HUES64 (cell line): ENCODE measurements around the gene SCAMP5.

Experiments
- H3K27ac ChIP-seq: 2 replicates; pipeline ENCODE4 v1.7.0; 2013; ENCODE audit warnings: low read depth, low read length, inconsistent platforms
- H3K27me3 ChIP-seq: 2 replicates; pipeline ENCODE4 v1.6.1; 2013; ENCODE audit warnings: mild to moderate bottlenecking, low read length; ENCODE audit not compliant: insufficient read depth
- H3K36me3 ChIP-seq: 2 replicates; pipeline ENCODE4 v1.6.1; 2013; ENCODE audit warnings: mild to moderate bottlenecking, low read length; ENCODE audit not compliant: insufficient read depth
- H3K4me1 ChIP-seq: 2 replicates; pipeline ENCODE4 v1.6.1; 2013; ENCODE audit warnings: mild to moderate bottlenecking, low read length, moderate library complexity; ENCODE audit not compliant: insufficient read depth
- H3K4me3 ChIP-seq: 2 replicates; pipeline ENCODE4 v1.5.1; 2013; ENCODE audit warnings: mild to moderate bottlenecking, low read length, moderate library complexity
- H3K9ac ChIP-seq: 2 replicates; pipeline ENCODE4 v1.6.1; 2013; ENCODE audit warnings: mild to moderate bottlenecking, low read depth, low read length
- H3K9me3 ChIP-seq: 2 replicates; pipeline ENCODE4 v1.6.1; 2013; ENCODE audit warnings: low read depth, low read length; ENCODE audit not compliant: insufficient read depth
- WGBS: fragments of 150-250, 120-280 bp; methylation state at CpG from one replicate; pipeline ENCODE4 v1.1.7; 2013; ENCODE audit warnings: missing lambda C conversion rate; 5-methylcytosine and 5-hydroxymethylcytosine counted together

Gene SCAMP5

DNA sequence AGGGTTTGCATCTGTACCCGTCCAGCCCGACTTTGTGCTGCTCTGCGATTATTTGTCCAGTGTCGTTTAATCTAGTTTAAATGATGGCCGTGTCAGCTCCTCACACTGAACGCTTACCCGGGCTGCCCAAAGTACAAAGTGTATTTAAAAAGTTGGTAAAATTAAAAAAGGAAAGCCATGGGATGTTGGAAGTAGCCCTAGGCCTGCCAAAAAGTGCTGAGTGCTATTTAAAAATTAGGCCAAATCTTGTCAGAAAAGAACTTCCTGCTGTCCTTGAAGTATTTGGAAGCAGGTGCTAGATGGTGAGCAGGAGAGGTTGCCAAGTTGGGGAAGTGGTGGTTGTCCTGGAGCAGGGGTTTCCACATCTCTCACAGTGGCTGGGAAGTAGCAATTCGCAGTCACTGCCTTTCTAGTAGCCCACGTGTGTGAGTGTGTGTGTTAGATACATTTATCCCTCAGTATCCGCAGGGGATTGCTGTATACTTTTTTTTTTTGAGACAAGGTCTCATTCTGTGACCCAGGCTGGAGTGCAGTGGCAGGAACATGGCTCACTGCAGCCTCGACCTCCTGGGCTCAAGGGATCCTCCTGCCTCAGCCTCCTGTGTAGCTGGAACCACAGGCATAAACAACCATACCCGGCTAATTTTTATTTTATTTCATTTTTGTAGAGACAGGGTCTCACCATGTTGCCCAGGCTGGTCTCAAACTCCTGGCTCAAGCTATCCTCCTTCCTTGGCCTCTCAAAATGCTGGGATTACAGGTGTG is 28.7 kb downstream of the SCAMP5 start:
- H3K9me3 ChIP-seq, result no peaks in the 10 kb centered on the region
- no peaks in the 10 kb centered on the region for H3K27me3 ChIP-seq
- peak overlapping the region; percentile 76 for H3K27ac ChIP-seq
- no peaks in the 10 kb centered on the region; the same call in 1 of the 2 replicates for H3K4me1 ChIP-seq
- peak overlapping the region; percentile 99 for H3K4me3 ChIP-seq
- peak overlapping the region; percentile 100 for H3K9ac ChIP-seq
- WGBS, result 28% methylated on average over 12 of the region's 12 CpGs
- H3K36me3 ChIP-seq, result peaks cover 9% of the 10 kb centered on the region; the same call in 1 of the 2 replicates

DNA sequence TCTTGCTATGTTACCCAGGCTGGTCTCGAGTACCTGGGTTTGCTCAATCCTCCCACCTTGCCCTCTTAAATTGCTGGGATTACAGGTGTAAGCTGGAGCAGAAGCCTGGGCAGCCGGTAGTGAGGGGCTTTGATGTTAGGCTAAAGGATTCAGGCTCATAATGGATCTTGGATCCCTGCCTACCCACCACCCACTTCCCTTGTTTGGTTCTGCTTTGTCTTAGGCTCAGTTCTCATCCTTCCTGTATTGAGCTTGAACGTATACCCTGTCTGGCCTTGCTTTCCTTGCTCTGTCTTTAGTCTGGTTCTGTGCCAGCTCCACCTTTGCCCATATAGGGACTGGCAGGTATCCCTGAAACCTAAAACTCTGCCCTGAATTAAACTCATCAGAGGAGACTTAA is 29.7 kb downstream of the SCAMP5 start:
- WGBS, result 96% methylated on average over 3 of the region's 3 CpGs
- Histone ChIP-seq H3K9ac (0 out of 2 replicates have a peak overlapping the region, but pooled peaks have one; percentile 37), H3K4me1 (peaks cover 7% of the 10 kb centered on the region; the same call in 1 of the 2 replicates), H3K27me3 (no peaks in the 10 kb centered on the region), H3K36me3 (peaks cover 9% of the 10 kb centered on the region; the same call in 1 of the 2 replicates), H3K27ac (no peak overlapping the region), H3K9me3 (no peaks in the 10 kb centered on the region), H3K4me3 (no peak overlapping the region)

DNA sequence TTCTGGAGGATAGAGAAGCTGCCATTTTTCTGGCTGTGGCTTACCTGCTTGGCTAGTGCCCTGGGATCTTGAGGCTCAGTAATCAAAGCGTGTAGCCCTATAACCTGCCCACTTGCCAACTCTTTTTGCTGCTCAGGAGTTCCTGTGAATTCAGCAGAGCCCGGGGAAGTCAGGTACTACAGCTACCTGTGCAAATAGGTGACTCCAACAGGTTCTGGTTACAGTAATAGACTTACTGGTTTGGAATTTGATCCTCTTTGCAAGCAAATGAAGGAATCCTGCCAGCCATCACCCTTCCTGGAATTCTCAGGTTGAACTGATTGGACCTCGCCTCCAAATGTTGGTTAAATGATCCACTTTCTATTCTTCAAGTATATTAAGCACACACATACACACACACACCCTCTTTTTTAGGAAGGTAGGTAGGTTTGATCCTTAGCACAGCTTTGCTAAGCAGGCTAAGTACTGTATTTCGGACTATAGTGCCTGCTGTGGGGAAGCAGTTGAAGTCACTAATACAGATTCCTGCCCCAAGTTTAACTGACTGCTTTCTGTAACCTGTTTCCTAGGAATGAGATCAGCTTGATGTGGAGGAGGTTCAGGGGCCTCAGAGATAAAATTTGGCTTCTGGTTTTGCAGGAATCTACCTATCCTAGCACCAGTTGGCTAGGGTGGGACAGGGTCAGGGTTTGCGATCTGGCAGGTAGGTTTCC is 30.3 kb downstream of the SCAMP5 start:
- H3K27ac ChIP-seq, result no peak overlapping the region
- 93% methylated on average over 5 of the region's 5 CpGs for WGBS
- H3K9ac ChIP-seq, result no peak overlapping the region
- H3K27me3 ChIP-seq, result no peaks in the 10 kb centered on the region
- H3K4me1 ChIP-seq, result peaks cover 7% of the 10 kb centered on the region; the same call in 1 of the 2 replicates
- peaks cover 12% of the 10 kb centered on the region for H3K36me3 ChIP-seq
- H3K9me3 ChIP-seq, result no peaks in the 10 kb centered on the region
- no peak overlapping the region for H3K4me3 ChIP-seq

DNA sequence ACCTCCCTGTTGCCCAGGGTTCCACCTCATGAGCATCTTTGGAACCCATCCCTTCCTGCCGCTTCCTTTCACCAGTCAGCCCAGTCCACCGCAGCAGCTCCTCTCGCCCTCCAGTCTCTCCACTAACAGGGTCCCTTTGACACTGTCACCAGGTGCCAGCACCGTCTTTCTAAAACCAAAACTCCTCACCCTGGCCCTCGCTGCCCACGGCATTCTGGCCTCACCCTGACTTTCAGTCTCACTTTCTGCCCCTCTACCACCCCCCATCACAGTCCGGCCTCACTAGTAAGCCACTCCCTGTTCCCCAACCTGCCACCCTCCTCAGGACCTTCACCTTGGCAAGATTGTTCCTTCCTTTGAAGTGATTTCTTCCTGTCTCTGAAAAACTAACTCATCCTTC is 32.2 kb downstream of the SCAMP5 start:
- no peaks in the 10 kb centered on the region for H3K9me3 ChIP-seq
- peaks cover 11% of the 10 kb centered on the region; the same call in 1 of the 2 replicates for H3K4me1 ChIP-seq
- WGBS, result 90% methylated on average over 7 of the region's 7 CpGs
- H3K36me3 ChIP-seq, result peaks cover 16% of the 10 kb centered on the region
- no peak overlapping the region for H3K4me3 ChIP-seq
- no peaks in the 10 kb centered on the region for H3K27me3 ChIP-seq
- no peak overlapping the region for H3K27ac ChIP-seq
- H3K9ac ChIP-seq, result no peak overlapping the region

DNA sequence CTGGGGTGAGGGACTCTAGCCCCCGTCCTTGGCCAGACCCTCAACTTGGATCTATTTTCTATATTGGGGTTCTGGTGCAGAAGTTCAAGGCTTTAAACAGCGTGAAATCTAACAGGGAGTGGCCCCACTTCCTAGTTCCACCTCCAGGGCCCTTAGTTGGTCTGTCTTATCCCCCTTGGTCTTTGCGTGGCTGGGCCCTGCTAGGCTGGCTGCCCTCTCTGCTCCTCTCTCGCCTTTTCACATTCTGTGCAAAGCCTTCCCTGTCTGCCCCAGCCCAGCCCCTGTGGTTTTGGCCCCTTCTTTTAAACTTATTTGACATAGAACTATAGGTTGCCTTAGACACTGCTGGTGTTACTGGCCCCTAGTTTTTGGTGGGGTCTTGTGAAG is 33.6 kb downstream of the SCAMP5 start:
- H3K9me3 ChIP-seq, result no peaks in the 10 kb centered on the region
- 81% methylated on average over 4 of the region's 4 CpGs for WGBS
- H3K36me3 ChIP-seq, result peaks cover 16% of the 10 kb centered on the region
- no peak overlapping the region for H3K9ac ChIP-seq
- H3K27me3 ChIP-seq, result no peaks in the 10 kb centered on the region
- H3K4me1 ChIP-seq, result peaks cover 11% of the 10 kb centered on the region; the same call in 1 of the 2 replicates
- H3K4me3 ChIP-seq, result no peak overlapping the region
- 0 out of 2 replicates have a peak overlapping the region, but pooled peaks have one; percentile 13 for H3K27ac ChIP-seq

DNA sequence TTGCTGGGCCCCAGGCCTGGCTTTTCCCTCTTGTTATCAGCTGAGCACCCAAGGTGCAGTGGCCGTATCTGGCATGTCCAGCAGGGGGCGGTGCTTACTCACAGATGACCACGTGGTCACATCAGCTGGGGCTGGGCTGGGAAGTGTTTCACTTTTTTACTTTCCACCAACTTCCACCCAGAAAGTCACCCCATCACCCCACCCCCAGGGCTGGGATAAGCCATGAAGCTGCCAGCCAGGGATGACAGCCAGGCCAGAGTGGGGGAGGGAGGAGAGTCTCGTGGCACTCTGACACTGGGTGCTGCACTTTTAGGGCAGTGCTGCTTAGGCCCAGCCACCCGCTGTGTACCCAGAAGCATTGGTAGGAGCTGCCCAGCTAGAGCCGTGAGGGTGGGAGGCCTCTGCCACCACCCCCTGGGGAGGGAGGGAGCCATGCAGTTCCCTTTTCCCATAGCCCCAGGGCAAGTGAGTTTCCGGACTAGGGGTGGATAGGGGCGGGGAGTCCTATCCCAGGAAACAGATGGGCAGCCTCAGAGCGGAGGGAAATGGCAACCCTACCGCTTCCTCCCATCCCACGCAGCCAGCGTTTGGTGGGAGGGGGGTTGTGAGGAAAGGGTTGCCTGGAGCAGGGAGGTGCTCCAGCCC is 34.1 kb downstream of the SCAMP5 start:
- Histone ChIP-seq H3K27ac (peak overlapping the region; percentile 1; the same call in 1 of the 2 replicates), H3K9me3 (no peaks in the 10 kb centered on the region), H3K36me3 (peaks cover 16% of the 10 kb centered on the region), H3K9ac (no peak overlapping the region), H3K27me3 (no peaks in the 10 kb centered on the region), H3K4me3 (no peak overlapping the region), H3K4me1 (peaks cover 11% of the 10 kb centered on the region; the same call in 1 of the 2 replicates)
- WGBS, result 58% methylated on average over 12 of the region's 12 CpGs

DNA sequence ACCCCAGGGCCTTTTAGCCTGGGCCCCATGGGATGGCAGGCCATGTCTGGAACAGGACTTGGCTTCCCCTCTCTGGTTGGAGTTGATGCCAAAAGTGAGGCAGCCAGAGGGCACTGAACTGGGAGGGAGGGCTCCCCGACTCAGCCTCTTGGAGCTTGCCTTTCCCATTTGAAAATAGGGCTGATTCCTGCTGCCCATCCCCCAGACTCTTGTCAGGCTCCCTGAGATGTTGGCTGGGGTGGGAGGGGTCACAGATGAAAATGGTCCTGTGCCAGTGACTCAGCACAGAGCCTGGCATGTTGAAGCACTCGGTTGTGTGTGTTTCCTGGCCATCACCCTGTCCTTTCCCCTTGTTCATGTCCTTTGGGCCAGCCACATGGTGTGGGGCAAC is 34.7 kb downstream of the SCAMP5 start:
- H3K4me1 ChIP-seq, result peaks cover 11% of the 10 kb centered on the region; the same call in 1 of the 2 replicates
- WGBS, result 69% methylated on average over 2 of the region's 2 CpGs
- H3K27ac ChIP-seq, result peak overlapping the region; percentile 1; the same call in 1 of the 2 replicates
- peaks cover 16% of the 10 kb centered on the region for H3K36me3 ChIP-seq
- no peaks in the 10 kb centered on the region for H3K9me3 ChIP-seq
- no peak overlapping the region for H3K9ac ChIP-seq
- no peak overlapping the region for H3K4me3 ChIP-seq
- no peaks in the 10 kb centered on the region for H3K27me3 ChIP-seq

DNA sequence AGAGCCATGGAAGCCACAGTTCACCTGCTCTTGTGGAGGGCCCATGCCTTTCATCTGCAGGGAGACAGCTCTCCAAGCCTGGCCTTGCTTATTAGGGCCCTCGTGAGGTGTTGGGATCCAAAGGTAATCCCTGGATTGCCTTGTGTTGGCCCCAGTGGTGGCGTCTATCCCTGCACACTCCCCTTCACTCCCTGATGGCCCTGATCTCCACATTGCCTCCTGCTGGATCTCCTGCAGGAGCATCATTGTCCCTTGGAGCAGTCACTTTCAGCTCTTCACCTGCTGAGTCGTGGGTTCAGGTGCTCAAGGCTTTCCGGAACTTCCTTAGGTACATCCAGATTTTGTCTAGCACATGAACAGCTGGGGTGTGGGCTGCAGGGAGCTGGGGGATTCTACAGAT is 35.1 kb downstream of the SCAMP5 start:
- Histone ChIP-seq H3K4me1 (peaks cover 11% of the 10 kb centered on the region), H3K36me3 (peaks cover 16% of the 10 kb centered on the region), H3K4me3 (no peak overlapping the region), H3K27me3 (no peaks in the 10 kb centered on the region), H3K9me3 (no peaks in the 10 kb centered on the region), H3K27ac (no peak overlapping the region), H3K9ac (no peak overlapping the region)
- WGBS, result 94% methylated on average over 4 of the region's 4 CpGs

DNA sequence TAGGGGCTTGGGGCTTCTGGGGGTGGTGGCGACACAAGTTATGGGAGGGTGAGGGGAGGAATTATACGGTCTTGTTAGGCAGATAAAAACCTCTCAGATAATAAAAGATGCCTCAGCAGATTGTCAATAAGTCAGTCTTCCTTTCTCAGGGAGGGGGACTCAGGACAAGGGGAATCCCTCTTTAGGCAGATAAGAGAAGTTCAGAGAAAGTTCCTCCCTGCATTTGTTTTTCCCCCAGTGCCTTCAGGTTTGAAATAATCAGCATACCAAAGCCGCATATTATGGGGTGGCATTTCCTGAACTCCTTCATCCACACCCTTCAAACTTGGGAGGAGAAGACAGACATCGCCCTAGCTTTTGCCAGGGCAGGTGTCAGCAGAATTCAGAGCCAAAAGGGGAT is 36.5 kb downstream of the SCAMP5 start:
- no peaks in the 10 kb centered on the region for H3K9me3 ChIP-seq
- H3K27ac ChIP-seq, result 0 out of 2 replicates have a peak overlapping the region, but pooled peaks have one; percentile 4
- H3K4me1 ChIP-seq, result peaks cover 11% of the 10 kb centered on the region
- no peak overlapping the region for H3K4me3 ChIP-seq
- H3K9ac ChIP-seq, result no peak overlapping the region
- 72% methylated on average over 3 of the region's 4 CpGs for WGBS
- H3K27me3 ChIP-seq, result no peaks in the 10 kb centered on the region
- peaks cover 8% of the 10 kb centered on the region; the same call in 1 of the 2 replicates for H3K36me3 ChIP-seq

DNA sequence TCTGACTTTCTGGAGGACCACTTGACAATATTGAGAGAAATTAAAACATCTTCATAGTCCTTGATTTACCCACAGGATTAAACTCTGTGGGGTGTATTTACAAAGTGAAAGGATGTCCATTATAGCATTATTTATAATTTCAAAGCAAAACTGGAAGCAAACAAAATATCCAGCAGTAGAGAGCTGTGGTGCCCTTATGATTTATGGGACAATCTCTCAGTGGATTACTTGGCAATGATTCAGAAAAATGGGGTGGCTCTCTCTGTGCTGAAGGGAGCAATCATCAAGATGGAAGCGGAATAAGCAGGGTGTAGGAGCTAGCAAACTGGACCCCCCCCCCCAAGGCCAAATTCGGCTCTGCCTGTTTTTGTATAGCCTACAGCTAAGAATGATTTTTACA is 37.0 kb downstream of the SCAMP5 start:
- Histone ChIP-seq H3K4me3 (no peak overlapping the region), H3K27ac (no peak overlapping the region), H3K9ac (no peak overlapping the region), H3K27me3 (no peaks in the 10 kb centered on the region), H3K4me1 (peaks cover 11% of the 10 kb centered on the region), H3K36me3 (peaks cover 8% of the 10 kb centered on the region; the same call in 1 of the 2 replicates), H3K9me3 (no peaks in the 10 kb centered on the region)
- 100% methylated on average over 1 of the region's 2 CpGs for WGBS

DNA sequence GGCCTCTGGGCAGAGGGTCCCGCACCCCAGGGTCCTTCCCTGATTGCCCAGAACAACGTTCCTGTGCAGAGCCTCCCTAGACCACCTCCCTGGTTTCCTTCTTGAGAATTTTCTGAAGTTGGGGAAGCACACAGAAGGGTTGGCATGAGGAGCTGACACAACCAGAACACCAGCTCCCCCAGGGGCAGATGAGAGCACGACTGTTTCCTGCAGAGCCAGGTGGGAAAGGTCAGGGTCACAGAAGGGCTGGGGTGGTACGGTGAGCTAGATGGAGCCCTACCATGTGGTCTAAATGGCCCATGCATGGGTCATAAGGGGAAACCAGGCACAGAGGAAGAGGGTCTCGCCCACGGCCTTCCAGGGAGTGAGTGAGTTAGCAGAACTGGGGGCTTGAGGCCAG is 38.4 kb downstream of the SCAMP5 start:
- H3K9ac ChIP-seq, result no peak overlapping the region
- WGBS, result 92% methylated on average over 6 of the region's 6 CpGs
- H3K27ac ChIP-seq, result no peak overlapping the region
- no peaks in the 10 kb centered on the region for H3K27me3 ChIP-seq
- H3K4me1 ChIP-seq, result peaks cover 11% of the 10 kb centered on the region
- no peaks in the 10 kb centered on the region for H3K9me3 ChIP-seq
- H3K36me3 ChIP-seq, result peaks cover 8% of the 10 kb centered on the region; the same call in 1 of the 2 replicates
- no peak overlapping the region for H3K4me3 ChIP-seq
